OCI-LY1 (cell line): Measurements from ENCODE around the gene CCDC120.

Experiments
- EZH2 ChIP-seq: fragments of 200-600 bp; sonication (generic), shearing (Covaris generic); IDR thresholded peaks from 2 replicates; pipeline ENCODE4 v1.8.0; 2017; ENCODE audit warnings: borderline replicate concordance, mixed run types, mild to moderate bottlenecking, antibody characterized with exemption, low read length, moderate library complexity, mixed read lengths
- TF ChIP-seq, protein P1 (sequence below): fragments of 200-600 bp; sonication (generic), shearing (Covaris generic); IDR thresholded peaks from 2 replicates; pipeline ENCODE4 v1.5.1; 2017; ENCODE audit warnings: mild to moderate bottlenecking, antibody characterized with exemption, low read length, moderate library complexity, mixed read lengths

DNA sequence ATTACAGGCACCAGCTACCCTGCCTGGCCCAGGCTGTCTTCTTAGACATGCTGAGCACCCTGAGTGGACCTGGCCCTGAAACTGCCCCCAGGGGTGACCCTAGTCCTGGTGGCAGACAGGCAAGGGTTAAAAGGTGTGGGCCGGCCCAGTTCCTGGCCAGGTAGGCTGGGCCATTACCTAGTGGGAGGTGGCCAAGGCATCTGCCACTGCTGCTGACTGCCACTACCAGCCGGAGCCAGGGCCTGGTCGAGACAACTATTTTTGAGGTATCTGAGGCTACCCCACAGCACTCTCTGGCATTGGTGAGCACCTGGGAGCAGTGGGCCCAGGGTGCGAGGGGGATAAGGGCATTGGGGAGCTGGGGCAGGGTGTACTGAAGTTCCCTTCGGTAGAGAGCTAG, at the start of gene CCDC120:
- TF ChIP-seq, protein P1, sequence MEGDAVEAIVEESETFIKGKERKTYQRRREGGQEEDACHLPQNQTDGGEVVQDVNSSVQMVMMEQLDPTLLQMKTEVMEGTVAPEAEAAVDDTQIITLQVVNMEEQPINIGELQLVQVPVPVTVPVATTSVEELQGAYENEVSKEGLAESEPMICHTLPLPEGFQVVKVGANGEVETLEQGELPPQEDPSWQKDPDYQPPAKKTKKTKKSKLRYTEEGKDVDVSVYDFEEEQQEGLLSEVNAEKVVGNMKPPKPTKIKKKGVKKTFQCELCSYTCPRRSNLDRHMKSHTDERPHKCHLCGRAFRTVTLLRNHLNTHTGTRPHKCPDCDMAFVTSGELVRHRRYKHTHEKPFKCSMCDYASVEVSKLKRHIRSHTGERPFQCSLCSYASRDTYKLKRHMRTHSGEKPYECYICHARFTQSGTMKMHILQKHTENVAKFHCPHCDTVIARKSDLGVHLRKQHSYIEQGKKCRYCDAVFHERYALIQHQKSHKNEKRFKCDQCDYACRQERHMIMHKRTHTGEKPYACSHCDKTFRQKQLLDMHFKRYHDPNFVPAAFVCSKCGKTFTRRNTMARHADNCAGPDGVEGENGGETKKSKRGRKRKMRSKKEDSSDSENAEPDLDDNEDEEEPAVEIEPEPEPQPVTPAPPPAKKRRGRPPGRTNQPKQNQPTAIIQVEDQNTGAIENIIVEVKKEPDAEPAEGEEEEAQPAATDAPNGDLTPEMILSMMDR, result no peak
- no peak for TF ChIP-seq EZH2
